ENCODE results near the gene IMP3. TPM values are rescaled to one million over a fixed set of nuclear protein-coding genes. Genes with fewer than 3 reads are reported as not detected.
"Not testable (repeated sequence)": the region's sequence is repeated elsewhere in the genome, so short reads cannot be mapped to it uniquely, and the experiment has no call there.

Gene IMP3
- total RNA-seq = 100 to 1,000 TPM in 1 of 4 donors, 10 to 100 TPM in 3; 32.9 to 171 (median 68.5) TPM

GRCh38 chr15:75639709-75640482, at the start of gene IMP3:
TSS of gene IMP3 (minus strand) at chr15:75640224. CDS start at chr15:75640168, 56 bp downstream.
- peak; percentile 95 to 96 for DNase-seq
- H3K4me1 ChIP-seq = peaks cover 3 to 11% of the 10 kb centered on the region in 2 donors
- H3K27me3 ChIP-seq = no peaks in the 10 kb centered on the region
- TF ChIP-seq CTCF (IDR thresholded peaks at IDR 0.05) = peak in 2 of 4 experiments; percentile 5 to 11
- peak; percentile 96 to 97 for TF ChIP-seq POLR2A (IDR thresholded peaks at IDR 0.05)
- H3K4me3 ChIP-seq = peak within 1 kb of the TSS; percentile 58 to 86
- no peaks in the 10 kb centered on the region for H3K36me3 ChIP-seq
- peak within 1 kb of the TSS; percentile 88 for H3K27ac ChIP-seq
- intact Hi-C loops (cut with DNase I; ENCODE audit: low total_unique reads) = loop anchor here (5.0 kb wide), 1 partner anchor 42 kb away; no protein-coding TSS in a partner anchor
- H3K9me3 ChIP-seq = no peaks in the 10 kb centered on the region

- intact Hi-C loops (cut with DNase I; ENCODE audit: low total_unique reads); H3K27me3 ChIP-seq; H3K27ac ChIP-seq; H3K9me3 ChIP-seq; H3K36me3 ChIP-seq; DNase-seq; H3K4me3 ChIP-seq: not testable (repeated sequence)
- peaks cover 0 to 12% of the 10 kb centered on the region in 2 donors for H3K4me1 ChIP-seq
Measured at GRCh38 chr15:75689429-75689828, 49.4 kb upstream of the IMP3 start.

- no peak for DNase-seq
- TF ChIP-seq CTCF (IDR thresholded peaks at IDR 0.05) = no peak
- TF ChIP-seq POLR2A (IDR thresholded peaks at IDR 0.05) = no peak
Measured at GRCh38 chr15:75688831-75689230, 48.8 kb upstream of the IMP3 start.

GRCh38 chr15:75688278-75688557, 48.2 kb upstream of the IMP3 start:
- intact Hi-C loops (cut with DNase I; ENCODE audit: low total_unique reads) = no loop called here
- no peak for TF ChIP-seq POLR2A (IDR thresholded peaks at IDR 0.05)
- TF ChIP-seq CTCF (IDR thresholded peaks at IDR 0.05) = no peak
- H3K9me3 ChIP-seq = no peaks in the 10 kb centered on the region
- H3K4me1 ChIP-seq = peaks cover 0 to 1% of the 10 kb centered on the region in 2 donors
- H3K4me3 ChIP-seq = no peak overlapping the region
- no peaks in the 10 kb centered on the region for H3K27me3 ChIP-seq
- H3K27ac ChIP-seq = no peak overlapping the region
- DNase-seq = no peak
- no peaks in the 10 kb centered on the region for H3K36me3 ChIP-seq

More at GRCh38 chr15:75688831-75689230, 48.8 kb upstream of the IMP3 start:
- no peaks in the 10 kb centered on the region for H3K9me3 ChIP-seq
- H3K36me3 ChIP-seq = no peaks in the 10 kb centered on the region
- H3K4me1 ChIP-seq = peaks cover 0 to 7% of the 10 kb centered on the region in 2 donors
- intact Hi-C loops (cut with DNase I; ENCODE audit: low total_unique reads) = no loop called here
- H3K27me3 ChIP-seq = no peaks in the 10 kb centered on the region
- H3K27ac ChIP-seq = no peak overlapping the region
- no peak overlapping the region for H3K4me3 ChIP-seq

GRCh38 chr15:75687486-75688277, 47.7 kb upstream of the IMP3 start:
- no peak for TF ChIP-seq CTCF (IDR thresholded peaks at IDR 0.05)
- TF ChIP-seq POLR2A (IDR thresholded peaks at IDR 0.05) = no peak
- Histone ChIP-seq H3K27me3 (no peaks in the 10 kb centered on the region), H3K4me3 (no peak overlapping the region), H3K27ac (no peak overlapping the region), H3K4me1 (no peaks in the 10 kb centered on the region), H3K9me3 (no peaks in the 10 kb centered on the region), H3K36me3 (no peaks in the 10 kb centered on the region)
- intact Hi-C loops (cut with DNase I; ENCODE audit: low total_unique reads) = no loop called here
- no peak for DNase-seq

Measured in uterus (tissue), 4 donors.